Loucy (cell line): Measurements from ENCODE around the gene SETX.

ENCODE experiments used
- H2AFZ ChIP-seq: fragments of 200-600 bp; sonication (generic); 2 replicates; pipeline ENCODE4 v1.6.0; 2016; ENCODE audit warnings: antibody characterized with exemption, mild to moderate bottlenecking, low read length, moderate library complexity
- H3F3A ChIP-seq: fragments of 200-600 bp; 2 replicates; pipeline ENCODE4 v1.6.0; 2016; ENCODE audit warnings: antibody characterized with exemption, low read depth, mild to moderate bottlenecking
- H3K27me3 ChIP-seq: fragments of 200-600 bp; sonication (generic); 2 replicates; pipeline ENCODE4 v1.6.1; 2014; ENCODE audit warnings: low read length, mild to moderate bottlenecking; ENCODE audit not compliant: insufficient read depth, poor library complexity, severe bottlenecking
- H3K36me3 ChIP-seq: fragments of 200-600 bp; sonication (generic); 2 replicates; pipeline ENCODE4 v1.6.1; 2016; ENCODE audit warnings: low read length; ENCODE audit not compliant: insufficient read depth
- H3K4me1 ChIP-seq: fragments of 200-600 bp; sonication (generic); 2 replicates; pipeline ENCODE4 v1.5.1; 2014; ENCODE audit warnings: low read length, mild to moderate bottlenecking; ENCODE audit not compliant: insufficient read depth, poor library complexity, severe bottlenecking
- H3K4me2 ChIP-seq: fragments of 200-600 bp; sonication (generic); 2 replicates; pipeline ENCODE4 v1.6.0; 2014; ENCODE audit warnings: antibody characterized with exemption, low read length, low read depth, mild to moderate bottlenecking; ENCODE audit not compliant: poor library complexity, severe bottlenecking
- H3K4me3 ChIP-seq: fragments of 200-600 bp; sonication (generic); 2 replicates; pipeline ENCODE4 v1.5.1; 2014; ENCODE audit warnings: low read length, mild to moderate bottlenecking, mixed read lengths; ENCODE audit not compliant: poor library complexity, severe bottlenecking
- H3K79me2 ChIP-seq: fragments of 200-600 bp; sonication (generic); 2 replicates; pipeline ENCODE4 v1.6.1; 2014; ENCODE audit warnings: low read length; ENCODE audit not compliant: insufficient read depth
- H3K9ac ChIP-seq: fragments of 200-600 bp; sonication (generic); 2 replicates; pipeline ENCODE4 v1.6.0; 2014; ENCODE audit warnings: mild to moderate bottlenecking, low read depth, low read length, moderate library complexity; ENCODE audit not compliant: poor library complexity, severe bottlenecking
- H3K9me2 ChIP-seq: fragments of 200-600 bp; sonication (generic); replicated peaks from 2 replicates; pipeline ENCODE4 v1.6.1; 2016; ENCODE audit warnings: low read depth, low read length, mixed read lengths
- H3K9me3 ChIP-seq: fragments of 200-600 bp; sonication (generic); 2 replicates; pipeline ENCODE4 v1.6.1; 2014; ENCODE audit warnings: mild to moderate bottlenecking, antibody characterized with exemption, low read length, low read depth; ENCODE audit not compliant: insufficient read depth
- H4K20me1 ChIP-seq: fragments of 200-600 bp; sonication (generic); 2 replicates; pipeline ENCODE4 v1.6.0; 2014; ENCODE audit warnings: antibody characterized with exemption, low read length, mild to moderate bottlenecking; ENCODE audit not compliant: insufficient read depth, poor library complexity, severe bottlenecking
- EZH2phosphoT487 ChIP-seq: fragments of 200-600 bp; IDR thresholded peaks from 2 replicates; pipeline ENCODE4 v1.6.1; 2018; ENCODE audit warnings: antibody characterized with exemption, mild to moderate bottlenecking, moderate library complexity, borderline replicate concordance
- TF ChIP-seq, protein P1 (sequence below): fragments of 200-600 bp; sonication (generic); conservative IDR thresholded peaks from 2 replicates; pipeline ENCODE4 v1.5.1; 2014; ENCODE audit warnings: mild to moderate bottlenecking, antibody characterized with exemption, low read length

SETX gene

DNA sequence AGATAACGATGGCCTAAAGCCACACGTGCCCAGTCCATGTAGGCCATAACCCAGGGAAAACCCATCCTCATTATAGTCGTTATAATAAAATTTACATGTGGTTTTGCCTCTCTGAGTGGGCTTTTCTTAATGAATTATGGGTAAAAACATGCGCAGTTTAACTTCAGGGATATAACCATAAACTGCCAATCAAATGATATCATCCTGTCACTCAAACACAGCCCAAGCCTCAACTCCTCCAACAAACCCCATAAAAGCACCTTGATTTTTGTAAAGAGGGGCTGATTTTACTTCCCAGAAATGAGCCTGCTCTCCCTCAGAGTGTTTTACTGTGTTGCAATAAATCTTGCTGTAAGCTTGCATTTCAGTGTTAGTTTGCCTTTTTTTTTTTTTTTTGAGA lies 15.8 kb upstream of the SETX start:
- Histone ChIP-seq H3F3A (no peaks in the 10 kb centered on the region), H3K4me1 (peaks cover 16% of the 10 kb centered on the region), H3K9ac (no peak overlapping the region), H3K36me3 (peaks cover 12% of the 10 kb centered on the region; the same call in 1 of the 2 replicates), H4K20me1 (no peaks in the 10 kb centered on the region), H3K27me3 (no peaks in the 10 kb centered on the region), H3K79me2 (no peaks in the 10 kb centered on the region), H3K9me3 (no peaks in the 10 kb centered on the region), H2AFZ (no peak overlapping the region), H3K4me2 (no peak overlapping the region), H3K4me3 (no peak overlapping the region), H3K9me2 (no peaks in the 10 kb centered on the region)
- TF ChIP-seq, protein P1, sequence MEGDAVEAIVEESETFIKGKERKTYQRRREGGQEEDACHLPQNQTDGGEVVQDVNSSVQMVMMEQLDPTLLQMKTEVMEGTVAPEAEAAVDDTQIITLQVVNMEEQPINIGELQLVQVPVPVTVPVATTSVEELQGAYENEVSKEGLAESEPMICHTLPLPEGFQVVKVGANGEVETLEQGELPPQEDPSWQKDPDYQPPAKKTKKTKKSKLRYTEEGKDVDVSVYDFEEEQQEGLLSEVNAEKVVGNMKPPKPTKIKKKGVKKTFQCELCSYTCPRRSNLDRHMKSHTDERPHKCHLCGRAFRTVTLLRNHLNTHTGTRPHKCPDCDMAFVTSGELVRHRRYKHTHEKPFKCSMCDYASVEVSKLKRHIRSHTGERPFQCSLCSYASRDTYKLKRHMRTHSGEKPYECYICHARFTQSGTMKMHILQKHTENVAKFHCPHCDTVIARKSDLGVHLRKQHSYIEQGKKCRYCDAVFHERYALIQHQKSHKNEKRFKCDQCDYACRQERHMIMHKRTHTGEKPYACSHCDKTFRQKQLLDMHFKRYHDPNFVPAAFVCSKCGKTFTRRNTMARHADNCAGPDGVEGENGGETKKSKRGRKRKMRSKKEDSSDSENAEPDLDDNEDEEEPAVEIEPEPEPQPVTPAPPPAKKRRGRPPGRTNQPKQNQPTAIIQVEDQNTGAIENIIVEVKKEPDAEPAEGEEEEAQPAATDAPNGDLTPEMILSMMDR: no peak
- TF ChIP-seq EZH2phosphoT487: no peak

DNA sequence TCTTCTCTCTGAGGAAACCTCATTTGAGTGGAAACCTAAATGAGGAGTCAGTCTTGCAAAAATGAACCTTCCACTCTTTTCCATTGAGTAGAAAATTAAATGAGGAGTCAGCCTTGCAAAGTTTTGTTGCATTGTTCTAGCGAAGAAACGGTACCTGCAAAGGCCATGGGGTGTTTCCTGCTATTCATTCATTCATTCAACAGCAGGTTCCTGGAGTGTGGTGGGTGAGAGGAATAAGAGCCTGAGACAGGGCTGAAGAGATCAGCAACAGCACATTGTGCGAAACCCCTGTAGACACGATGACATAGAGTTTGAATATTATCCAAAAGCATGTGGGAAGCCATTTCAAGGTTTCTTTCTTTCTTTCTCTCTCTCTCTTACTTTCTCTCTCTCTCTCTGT lies 14.6 kb upstream of the SETX start:
- Histone ChIP-seq H4K20me1 (no peaks in the 10 kb centered on the region), H3K4me1 (peaks cover 16% of the 10 kb centered on the region), H2AFZ (no peak overlapping the region), H3K4me3 (no peak overlapping the region), H3K27me3 (no peaks in the 10 kb centered on the region), H3K4me2 (no peak overlapping the region), H3K79me2 (no peaks in the 10 kb centered on the region), H3K36me3 (peaks cover under 1% of the 10 kb centered on the region; the same call in 1 of the 2 replicates), H3K9ac (no peak overlapping the region), H3K9me2 (no peaks in the 10 kb centered on the region), H3K9me3 (no peaks in the 10 kb centered on the region), H3F3A (no peaks in the 10 kb centered on the region)
- TF ChIP-seq EZH2phosphoT487: no peak
- TF ChIP-seq, protein P1: no peak

DNA sequence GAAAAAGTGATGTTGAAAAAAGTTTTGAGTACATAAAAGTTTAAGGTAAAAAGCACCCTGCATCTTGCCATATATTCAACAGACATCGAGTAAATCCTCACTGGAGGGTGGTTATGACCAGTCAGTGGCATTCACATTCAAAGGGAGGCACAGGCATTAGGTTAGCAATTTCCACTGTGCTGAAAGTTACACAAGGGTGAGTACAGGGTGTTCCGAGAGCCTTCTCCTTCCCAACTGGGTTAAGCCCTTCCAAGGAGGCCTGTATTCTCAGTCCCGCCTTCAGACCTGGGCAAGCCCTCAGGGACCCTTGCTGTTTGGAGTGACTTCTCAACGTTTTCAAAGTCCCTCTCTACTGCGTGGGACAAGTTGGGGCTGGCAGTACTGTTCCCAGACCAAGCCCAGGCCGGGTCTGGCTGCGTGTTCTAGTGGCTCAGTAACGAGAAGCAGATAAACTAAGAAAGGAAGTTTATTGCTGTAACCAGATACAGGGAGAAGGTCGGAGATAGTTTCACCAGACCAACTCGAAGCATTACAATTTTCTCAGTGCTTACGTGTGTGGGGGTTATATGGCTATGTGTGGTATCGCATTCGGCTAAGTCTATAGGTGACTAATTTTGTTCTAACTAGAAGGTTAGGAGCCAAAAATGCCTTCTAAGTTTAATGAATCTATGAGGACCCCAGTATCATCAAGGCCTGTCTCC lies 13.0 kb upstream of the SETX start:
- no peaks in the 10 kb centered on the region for H3K27me3 ChIP-seq
- H2AFZ ChIP-seq: no peak overlapping the region
- H3F3A ChIP-seq: no peaks in the 10 kb centered on the region
- peaks cover 5% of the 10 kb centered on the region for H3K4me1 ChIP-seq
- TF ChIP-seq, protein P1: no peak
- no peak for TF ChIP-seq EZH2phosphoT487
- H3K4me3 ChIP-seq: no peak overlapping the region
- no peaks in the 10 kb centered on the region for H3K9me3 ChIP-seq
- no peaks in the 10 kb centered on the region for H3K36me3 ChIP-seq
- no peak overlapping the region for H3K4me2 ChIP-seq
- no peak overlapping the region for H3K9ac ChIP-seq
- no peaks in the 10 kb centered on the region for H3K79me2 ChIP-seq
- no peaks in the 10 kb centered on the region for H3K9me2 ChIP-seq
- no peaks in the 10 kb centered on the region for H4K20me1 ChIP-seq
